Tibial nerve (tissue), 3 donors: ENCODE measurements around the gene FAT2.

Experiments
- CTCF ChIP-seq, 5 experiments: fragments of 200-600 bp in 3 of 5; fragments of 450-650 bp in 2 of 5; sonication (generic) in 3 of 5; IDR thresholded peaks; one replicate each; pipeline ENCODE4 v1.5.1; 2016 to 2019; ENCODE audit warnings: antibody characterized with exemption in 5 of 5, mild to moderate bottlenecking in 3 of 5, moderate library complexity in 2 of 5
- POLR2A ChIP-seq, 2 donors: fragments of 450-650 bp; IDR thresholded peaks; one replicate each; pipeline ENCODE4 v1.6.1; 2017; ENCODE audit warnings: antibody characterized with exemption in 2 of 2, mild to moderate bottlenecking in 2 of 2, moderate library complexity in 2 of 2

- TF ChIP-seq CTCF (IDR thresholded peaks at IDR 0.05) (no peak), POLR2A (IDR thresholded peaks at IDR 0.05) (no peak)
These were observed 7.9 kb upstream of the FAT2 start for GRCh38 chr5:151598984-151599383.
